ENCODE data around the gene PEX19. TPM values are rescaled to one million over a fixed set of nuclear protein-coding genes. Genes with fewer than 3 reads are reported as not detected.

Gene PEX19
- total RNA-seq, 2 experiments from 2014 or later = 48.8 to 49.8 TPM

Other genes starting within 250 kb of the PEX19 start
- not detected for gene KCNJ10, start 215.0 kb downstream of the PEX19 start, total RNA-seq
- not detected for gene KCNJ9, start 203.6 kb downstream of the PEX19 start, total RNA-seq
- 10 to 100 TPM; 36.4 to 40.9 TPM for gene IGSF8, start 186.5 kb downstream of the PEX19 start, total RNA-seq
- not detected for gene ATP1A2, start 169.4 kb downstream of the PEX19 start, total RNA-seq
- not detected for gene ATP1A4, start 133.5 kb downstream of the PEX19 start, total RNA-seq
- gene CASQ1, start 94.6 kb downstream of the PEX19 start, total RNA-seq = not detected
- gene PEA15, start 79.7 kb downstream of the PEX19 start, total RNA-seq = 10 to 100 TPM; 29.3 to 32.5 TPM
- 100 to 1,000 TPM; 112 to 117 TPM for gene DCAF8, start 22.6 kb downstream of the PEX19 start, total RNA-seq
- 100 to 1,000 TPM; 122 TPM for gene COPA, start 58.1 kb upstream of the PEX19 start, total RNA-seq
- 10 to 100 TPM; 72.3 to 75.5 TPM for gene NCSTN, start 58.2 kb upstream of the PEX19 start, total RNA-seq
- gene NHLH1, start 81.9 kb upstream of the PEX19 start, total RNA-seq = under 1 TPM; 0.10 to 0.25 TPM
- gene VANGL2, start 115.4 kb upstream of the PEX19 start, total RNA-seq = under 1 TPM in 1 of 2 experiments, not detected in 1; 0.04 TPM
- 10 to 100 TPM; 25.1 to 33.7 TPM for gene SLAMF6, start 238.1 kb upstream of the PEX19 start, total RNA-seq

Measured in activated CD4-positive, alpha-beta T cell treated with anti-CD3 and anti-CD28 coated beads, Interleukin-2, amount 10 ng/mL, durations not matched to agents 7 days and 5 days (primary cell).